SU-DHL-6 (cell line): ENCODE results near the gene SRSF7.
"Not testable (repeated sequence)": the region's sequence is repeated elsewhere in the genome, so short reads cannot be mapped to it uniquely, and the experiment has no call there.

Source experiments
- H2AFZ ChIP-seq: fragments of 200-600 bp; sonication (generic); 2 replicates; pipeline ENCODE4 v1.6.1; 2014; ENCODE audit warnings: low read depth, mild to moderate bottlenecking, moderate library complexity, mixed read lengths, antibody characterized with exemption, low read length; ENCODE audit not compliant: severe bottlenecking
- H3F3A ChIP-seq: fragments of 200-600 bp; shearing (Covaris generic); 2 replicates; pipeline ENCODE4 v1.6.0; 2016; ENCODE audit warnings: antibody characterized with exemption, mild to moderate bottlenecking; ENCODE audit not compliant: insufficient read depth
- H3K27ac ChIP-seq: fragments of 200-600 bp; sonication (generic); 2 replicates; pipeline ENCODE4 v1.5.1; 2016; ENCODE audit warnings: low read depth, mild to moderate bottlenecking, low read length, moderate library complexity, mixed read lengths
- H3K27me3 ChIP-seq: fragments of 200-600 bp; sonication (generic), shearing (Covaris generic); 2 replicates; pipeline ENCODE4 v1.6.0; 2014; ENCODE audit warnings: mild to moderate bottlenecking, low read length
- H3K36me3 ChIP-seq: fragments of 200-600 bp; sonication (generic); 2 replicates; pipeline ENCODE4 v1.6.1; 2014; ENCODE audit warnings: mild to moderate bottlenecking, low read length, mixed read lengths
- H3K4me2 ChIP-seq: fragments of 300-600, 200-600 bp; shearing (Covaris generic), sonication (generic); 2 replicates; pipeline ENCODE4 v1.6.0; 2014; ENCODE audit warnings: low read length, low read depth, mild to moderate bottlenecking; ENCODE audit not compliant: poor library complexity, severe bottlenecking
- H3K4me3 ChIP-seq: fragments of 200-600 bp; sonication (generic); 2 replicates; pipeline ENCODE4 v1.5.1; 2014; ENCODE audit warnings: antibody characterized with exemption, low read length, mild to moderate bottlenecking, mixed read lengths; ENCODE audit not compliant: insufficient read depth, poor library complexity, severe bottlenecking
- H3K79me2 ChIP-seq: fragments of 200-600 bp; sonication (generic); 2 replicates; pipeline ENCODE4 v1.6.1; 2014; ENCODE audit warnings: mild to moderate bottlenecking, low read length, moderate library complexity; ENCODE audit not compliant: insufficient read depth
- H3K9ac ChIP-seq: fragments of 200-600 bp; sonication (generic); 2 replicates; pipeline ENCODE4 v1.7.0; 2014; ENCODE audit warnings: mild to moderate bottlenecking, low read length
- H3K9me2 ChIP-seq: fragments of 200-600 bp; sonication (generic); replicated peaks from 2 replicates; pipeline ENCODE4 v1.6.1; 2014; ENCODE audit warnings: low read length; ENCODE audit not compliant: insufficient read depth
- H3K9me3 ChIP-seq: fragments of 200-600 bp; sonication (generic); 2 replicates; pipeline ENCODE4 v1.6.1; 2014; ENCODE audit warnings: low read length, mixed read lengths; ENCODE audit not compliant: insufficient read depth
- H4K20me1 ChIP-seq: fragments of 200-600 bp; sonication (generic); 2 replicates; pipeline ENCODE4 v1.6.1; 2014; ENCODE audit warnings: low read depth, mild to moderate bottlenecking, antibody characterized with exemption, low read length, moderate library complexity, mixed read lengths
- EZH2phosphoT487 ChIP-seq: fragments of 200-600 bp; sonication (generic), shearing (Covaris generic); conservative IDR thresholded peaks from 2 replicates; pipeline ENCODE4 v1.6.1; 2018; ENCODE audit warnings: mild to moderate bottlenecking, antibody characterized with exemption, low read length, moderate library complexity, mixed read lengths
- TF ChIP-seq, protein P1 (sequence below): fragments of 200-600 bp; sonication (generic); IDR thresholded peaks from one replicate; pipeline ENCODE4 v1.5.1; 2017; ENCODE audit warnings: antibody characterized with exemption, mild to moderate bottlenecking, low read length, moderate library complexity; ENCODE audit not compliant: insufficient read depth, poor library complexity, severe bottlenecking

SRSF7 gene

DNA sequence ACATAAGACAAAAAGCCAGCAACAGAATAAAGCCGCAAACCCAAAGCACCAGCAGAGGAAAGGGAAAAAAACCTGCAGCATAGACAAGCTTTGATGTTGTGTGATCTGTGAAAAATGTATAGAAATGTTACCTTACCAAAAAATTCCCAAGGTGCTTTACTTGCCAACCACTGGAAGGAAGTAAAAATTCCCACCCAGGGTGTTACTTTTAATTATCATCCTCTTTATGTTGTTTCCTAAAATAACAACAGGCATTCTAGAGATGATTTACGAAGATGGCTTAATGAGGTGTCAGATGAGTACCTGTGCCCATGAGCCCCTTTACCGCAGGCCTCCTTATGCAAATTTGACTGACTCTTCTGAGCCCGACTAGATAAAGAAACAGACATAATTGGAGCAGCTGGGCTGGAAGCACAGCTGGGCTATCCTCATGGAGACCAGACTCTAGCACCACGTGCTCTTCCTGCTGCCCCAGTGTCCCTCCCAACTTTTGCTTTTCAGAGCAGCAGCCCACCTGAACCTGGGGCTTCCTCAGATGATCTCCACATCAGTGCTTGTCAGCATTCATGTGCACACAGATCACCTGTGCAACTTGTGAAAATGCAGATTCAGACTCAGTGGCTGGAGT lies 41.5 kb downstream of the SRSF7 start:
- no peaks in the 10 kb centered on the region for H3K27me3 ChIP-seq
- no peaks in the 10 kb centered on the region for H3K36me3 ChIP-seq
- no peak overlapping the region for H3K27ac ChIP-seq
- no peaks in the 10 kb centered on the region for H3K9me2 ChIP-seq
- H3K79me2 ChIP-seq: no peaks in the 10 kb centered on the region
- no peak overlapping the region for H3K4me3 ChIP-seq
- no peaks in the 10 kb centered on the region for H3K9me3 ChIP-seq
- TF ChIP-seq, protein P1, sequence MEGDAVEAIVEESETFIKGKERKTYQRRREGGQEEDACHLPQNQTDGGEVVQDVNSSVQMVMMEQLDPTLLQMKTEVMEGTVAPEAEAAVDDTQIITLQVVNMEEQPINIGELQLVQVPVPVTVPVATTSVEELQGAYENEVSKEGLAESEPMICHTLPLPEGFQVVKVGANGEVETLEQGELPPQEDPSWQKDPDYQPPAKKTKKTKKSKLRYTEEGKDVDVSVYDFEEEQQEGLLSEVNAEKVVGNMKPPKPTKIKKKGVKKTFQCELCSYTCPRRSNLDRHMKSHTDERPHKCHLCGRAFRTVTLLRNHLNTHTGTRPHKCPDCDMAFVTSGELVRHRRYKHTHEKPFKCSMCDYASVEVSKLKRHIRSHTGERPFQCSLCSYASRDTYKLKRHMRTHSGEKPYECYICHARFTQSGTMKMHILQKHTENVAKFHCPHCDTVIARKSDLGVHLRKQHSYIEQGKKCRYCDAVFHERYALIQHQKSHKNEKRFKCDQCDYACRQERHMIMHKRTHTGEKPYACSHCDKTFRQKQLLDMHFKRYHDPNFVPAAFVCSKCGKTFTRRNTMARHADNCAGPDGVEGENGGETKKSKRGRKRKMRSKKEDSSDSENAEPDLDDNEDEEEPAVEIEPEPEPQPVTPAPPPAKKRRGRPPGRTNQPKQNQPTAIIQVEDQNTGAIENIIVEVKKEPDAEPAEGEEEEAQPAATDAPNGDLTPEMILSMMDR: no peak
- TF ChIP-seq EZH2phosphoT487: no peak
- H3K4me2 ChIP-seq: no peak overlapping the region
- H4K20me1 ChIP-seq: no peaks in the 10 kb centered on the region
- no peak overlapping the region for H2AFZ ChIP-seq
- H3F3A ChIP-seq: no peaks in the 10 kb centered on the region
- no peak overlapping the region for H3K9ac ChIP-seq

DNA sequence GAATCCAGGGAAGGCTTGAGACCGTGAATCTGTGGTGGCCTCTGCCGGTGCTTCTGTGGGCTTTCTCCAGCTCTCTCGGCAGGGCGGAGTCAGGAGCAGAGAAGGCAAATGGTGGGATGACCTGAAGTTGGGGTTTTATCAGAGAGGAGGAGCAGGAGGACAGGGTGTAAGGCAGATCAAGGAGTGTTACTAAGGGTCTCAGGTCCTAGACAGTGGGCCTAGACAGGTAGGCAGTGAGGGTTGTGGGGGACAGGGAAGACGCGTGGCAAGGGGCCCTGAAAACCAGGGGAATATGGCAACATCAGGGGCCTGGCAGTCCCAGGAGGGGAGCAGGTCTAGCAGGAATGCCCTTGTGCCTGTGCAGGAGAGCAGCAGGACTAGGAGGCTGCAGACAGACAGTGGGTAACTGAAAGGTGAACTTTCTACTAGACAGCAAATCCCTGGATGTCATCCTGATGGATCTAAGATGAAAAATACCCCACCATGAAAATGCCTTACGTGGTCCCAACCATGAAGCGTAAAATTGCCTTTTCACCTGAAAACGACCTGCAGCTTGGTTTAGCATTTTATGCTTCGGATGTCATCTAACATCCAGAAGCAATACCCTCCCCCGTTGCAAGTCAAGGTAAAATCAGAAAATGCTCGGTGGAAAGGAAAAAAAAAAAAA lies 42.1 kb downstream of the SRSF7 start:
- Histone ChIP-seq H3K27ac (no peak overlapping the region), H2AFZ (no peak overlapping the region)
- no peak for TF ChIP-seq EZH2phosphoT487
- TF ChIP-seq, protein P1: no peak

DNA sequence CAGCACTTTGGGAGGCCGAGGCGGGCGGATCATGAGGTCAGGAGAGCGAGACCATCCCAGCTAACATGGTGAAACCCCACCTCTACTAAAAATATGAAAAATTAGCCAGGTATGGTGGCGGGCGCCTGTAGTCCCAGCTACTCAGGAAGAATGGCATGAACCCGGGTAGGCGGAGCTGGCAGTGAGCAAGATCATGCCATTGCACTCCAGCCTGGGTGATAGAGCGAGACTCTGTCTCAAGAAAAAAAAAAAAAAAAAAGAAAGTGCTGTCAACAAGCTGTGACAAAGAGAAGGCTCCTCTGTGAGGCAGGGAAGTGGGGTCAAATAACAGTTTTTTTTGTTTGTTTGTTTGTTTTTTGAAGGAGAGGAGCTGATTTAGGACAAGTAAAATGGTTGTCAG lies 42.7 kb downstream of the SRSF7 start:
- not testable (repeated sequence) for H3K4me3 ChIP-seq, H3K9me2 ChIP-seq, H4K20me1 ChIP-seq, H3K9me3 ChIP-seq, H2AFZ ChIP-seq, H3K27ac ChIP-seq, H3K36me3 ChIP-seq, H3K4me2 ChIP-seq, H3K27me3 ChIP-seq, H3K79me2 ChIP-seq, H3K9ac ChIP-seq, H3F3A ChIP-seq

More for the DNA sequence above, 42.1 kb downstream of the SRSF7 start:
- H3K27me3 ChIP-seq: no peaks in the 10 kb centered on the region
- H4K20me1 ChIP-seq: no peaks in the 10 kb centered on the region
- H3K4me2 ChIP-seq: no peak overlapping the region
- no peaks in the 10 kb centered on the region for H3K9me3 ChIP-seq
- H3K9ac ChIP-seq: no peak overlapping the region
- H3K36me3 ChIP-seq: no peaks in the 10 kb centered on the region
- no peaks in the 10 kb centered on the region for H3K79me2 ChIP-seq
- no peak overlapping the region for H3K4me3 ChIP-seq
- H3K9me2 ChIP-seq: no peaks in the 10 kb centered on the region
- no peaks in the 10 kb centered on the region for H3F3A ChIP-seq

DNA sequence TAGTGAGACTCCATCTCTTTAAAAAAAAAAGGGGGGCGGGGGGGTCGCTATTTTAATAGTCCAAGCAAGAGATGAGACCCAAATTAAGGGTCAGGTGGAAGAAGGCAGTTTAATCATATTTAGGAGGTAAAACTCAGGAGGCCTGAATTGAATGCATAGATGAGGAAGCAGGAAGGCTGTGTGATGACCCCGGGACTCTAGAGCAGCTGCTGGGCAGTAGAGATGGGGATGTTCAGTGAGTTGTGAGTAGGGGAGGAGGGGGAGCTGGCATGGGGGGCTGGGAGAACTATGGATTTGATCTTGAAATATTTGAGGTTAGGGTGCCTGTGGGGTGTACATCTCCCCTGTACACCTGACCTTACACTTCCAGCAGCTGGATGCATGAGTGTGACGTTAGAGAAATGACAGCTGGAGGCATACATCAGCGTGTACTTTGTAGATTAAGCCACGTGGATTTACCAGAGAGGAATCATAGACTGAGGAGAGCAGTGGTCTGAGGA lies 44.3 kb downstream of the SRSF7 start:
- no peaks in the 10 kb centered on the region for H3K79me2 ChIP-seq
- H4K20me1 ChIP-seq: no peaks in the 10 kb centered on the region
- no peaks in the 10 kb centered on the region for H3K27me3 ChIP-seq
- no peaks in the 10 kb centered on the region for H3K9me3 ChIP-seq
- H3K4me2 ChIP-seq: no peak overlapping the region
- no peak for TF ChIP-seq EZH2phosphoT487
- TF ChIP-seq, protein P1: no peak
- H2AFZ ChIP-seq: no peak overlapping the region
- no peak overlapping the region for H3K9ac ChIP-seq
- H3F3A ChIP-seq: no peaks in the 10 kb centered on the region
- no peak overlapping the region for H3K27ac ChIP-seq
- no peak overlapping the region for H3K4me3 ChIP-seq
- H3K9me2 ChIP-seq: no peaks in the 10 kb centered on the region
- H3K36me3 ChIP-seq: no peaks in the 10 kb centered on the region
